Activated CD4-positive, alpha-beta T cell treated with anti-CD3 and anti-CD28 coated beads, Interleukin-2, amount 50 U/mL, for 1 hour (primary cell): Measurements from ENCODE around the gene RFX2.
"Not testable (repeated sequence)": the region's sequence is repeated elsewhere in the genome, so short reads cannot be mapped to it uniquely, and the experiment has no call there.

Experiments
- DNase-seq: peaks from one replicate; pipeline ENCODE4 v3.0.0-alpha.2; 2020

RFX2 gene

GRCh38 chr19:6033744-6034264 lies 76.5 kb downstream of the RFX2 start:
- no peak for DNase-seq

GRCh38 chr19:6032827-6033226 lies 77.5 kb downstream of the RFX2 start:
- DNase-seq, result no peak

GRCh38 chr19:6032381-6032780 lies 77.9 kb downstream of the RFX2 start:
- no peak for DNase-seq

- DNase-seq, result no peak
Measured at GRCh38 chr19:6030214-6030507, 80.1 kb downstream of the RFX2 start.

GRCh38 chr19:6026390-6027227 lies 83.7 kb downstream of the RFX2 start:
- DNase-seq, result no peak

GRCh38 chr19:6024756-6025155 lies 85.5 kb downstream of the RFX2 start:
- DNase-seq, result not testable (repeated sequence)

GRCh38 chr19:6023936-6024335 lies 86.4 kb downstream of the RFX2 start:
- DNase-seq, result no peak

- DNase-seq, result no peak
Measured at GRCh38 chr19:6023085-6023682, 87.1 kb downstream of the RFX2 start.

- DNase-seq, result no peak
Measured at GRCh38 chr19:6022570-6023064, 87.7 kb downstream of the RFX2 start.

GRCh38 chr19:6021878-6022569 lies 88.3 kb downstream of the RFX2 start:
- peak; percentile 79 for DNase-seq

- no peak for DNase-seq
Measured at GRCh38 chr19:6020972-6021805, 89.1 kb downstream of the RFX2 start.

GRCh38 chr19:6020166-6020882 lies 90.0 kb downstream of the RFX2 start:
- no peak for DNase-seq

- DNase-seq, result no peak
Measured at GRCh38 chr19:6018786-6019185, 91.5 kb downstream of the RFX2 start.

- no peak for DNase-seq
Measured at GRCh38 chr19:6017576-6017975, 92.7 kb downstream of the RFX2 start.

GRCh38 chr19:6015841-6016545 lies 94.3 kb downstream of the RFX2 start:
- DNase-seq, result no peak

GRCh38 chr19:6014551-6015135 lies 95.7 kb downstream of the RFX2 start:
- no peak for DNase-seq

- DNase-seq, result no peak
Measured at GRCh38 chr19:6012426-6013170, 97.7 kb downstream of the RFX2 start.

GRCh38 chr19:6011794-6012193 lies 98.5 kb downstream of the RFX2 start:
- DNase-seq, result no peak

- DNase-seq, result no peak
Measured at GRCh38 chr19:6011206-6011605, 99.1 kb downstream of the RFX2 start.

GRCh38 chr19:6010107-6010506 lies 100.2 kb downstream of the RFX2 start:
- DNase-seq, result no peak
